Kasumi-1 (cell line): ENCODE measurements around the gene CPLANE1.

Experiments
- DNase-seq, 2 experiments: peaks; one replicate each; lab custom pipeline; 2025; lab: John Stamatoyannopoulos, UW

The CPLANE1 gene

DNA sequence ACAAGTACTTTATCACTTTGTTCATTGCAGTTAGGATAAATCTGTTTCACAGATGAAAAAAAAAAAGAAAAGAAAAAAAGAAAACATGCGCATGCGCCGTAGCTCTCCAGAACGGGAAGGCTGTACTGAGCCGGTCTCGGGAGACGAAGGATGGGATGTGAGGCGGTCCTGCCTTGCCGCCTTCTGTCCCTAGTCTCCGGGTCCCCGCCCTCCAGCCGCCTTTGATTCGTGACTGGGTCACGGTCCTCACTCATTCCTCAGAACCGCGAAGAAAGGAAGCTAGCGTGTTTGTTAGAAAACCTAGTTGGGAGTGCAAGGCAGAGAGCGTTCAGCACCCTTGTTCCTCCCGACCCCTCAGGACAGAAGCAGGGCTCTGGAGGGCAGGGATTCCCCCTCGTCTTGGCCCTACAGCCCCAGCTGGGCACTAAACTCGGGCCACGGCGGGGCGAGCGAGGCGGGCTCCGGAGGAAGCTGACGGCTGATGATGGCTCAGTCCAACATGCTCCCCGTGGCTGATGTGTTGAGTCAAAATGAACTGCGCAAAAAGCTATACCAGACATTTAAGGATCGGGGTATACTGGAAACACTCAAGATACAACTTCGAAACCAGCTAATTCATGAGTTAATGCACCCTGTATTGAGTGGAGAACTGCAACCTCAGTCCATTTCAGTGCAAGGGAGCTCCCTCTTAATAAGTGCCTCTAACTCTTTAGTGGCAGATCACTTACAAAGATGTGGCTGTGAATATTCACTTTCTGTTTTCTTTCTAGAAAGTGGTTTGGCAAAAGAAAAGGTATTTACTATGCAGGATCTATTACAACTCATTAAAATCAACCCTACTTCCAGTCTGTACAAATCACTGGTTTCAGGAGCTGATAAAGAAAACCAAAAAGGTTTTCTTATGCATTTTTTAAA lies 40.0 kb downstream of the CPLANE1 start:
- no peak for DNase-seq

DNA sequence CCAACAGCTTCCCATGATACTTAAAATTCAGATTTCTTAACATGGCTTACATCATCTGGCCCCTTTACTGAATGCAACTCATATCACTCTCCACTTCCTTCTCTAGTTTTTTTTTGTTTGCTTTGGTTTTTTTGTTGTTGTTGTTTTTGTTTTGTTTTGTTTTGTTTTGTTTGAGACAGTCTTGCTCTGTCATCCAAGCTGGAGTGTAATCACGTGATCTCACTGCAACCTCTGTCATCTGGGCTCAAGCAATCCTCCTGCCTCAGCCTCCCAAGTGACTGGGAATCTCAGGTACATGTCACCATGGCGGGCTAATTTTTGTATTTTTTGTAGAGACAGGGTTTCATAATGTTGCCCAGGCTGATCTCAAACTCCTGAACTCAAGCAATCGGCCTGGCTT lies 41.4 kb downstream of the CPLANE1 start:
- DNase-seq: no peak

DNA sequence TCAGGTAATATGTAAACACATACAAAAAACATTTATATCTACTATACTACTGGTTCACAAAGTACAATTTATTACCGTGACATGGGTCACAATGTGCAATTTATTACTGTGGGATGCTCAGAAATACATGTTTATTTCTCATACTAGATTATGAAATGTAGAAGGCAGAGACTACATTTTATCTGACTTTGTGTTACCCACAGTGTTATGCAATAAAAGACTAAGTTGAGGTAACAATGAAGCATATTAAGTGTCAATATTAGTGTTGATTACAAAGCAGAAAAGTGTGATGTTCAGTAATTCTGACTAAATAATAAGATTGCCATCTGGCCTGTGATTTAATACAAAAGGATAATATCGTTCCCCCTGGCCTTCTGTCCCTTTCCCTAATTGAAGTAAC lies 42.4 kb downstream of the CPLANE1 start:
- no peak for DNase-seq

GRCh38 chr5:37198842-37199241 lies 50.3 kb downstream of the CPLANE1 start:
- DNase-seq: no peak

DNA sequence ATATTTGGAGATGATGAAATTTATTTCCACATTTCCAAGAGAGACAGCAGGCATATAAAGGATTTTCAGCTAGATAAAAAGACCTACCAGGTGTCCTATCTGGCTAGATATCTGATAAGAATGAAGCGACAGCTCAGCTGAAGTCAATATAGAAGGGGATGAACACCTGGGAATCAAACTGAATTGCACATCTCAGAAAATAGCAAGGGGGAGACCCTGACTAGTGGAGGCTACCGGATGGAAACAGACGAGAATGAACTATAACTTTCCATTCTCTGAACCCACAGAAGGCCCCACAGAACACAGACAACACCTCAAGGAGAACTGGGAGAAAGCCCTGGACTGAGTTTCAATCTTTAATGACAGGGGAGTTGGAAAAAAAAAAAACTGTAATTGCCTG lies 51.1 kb downstream of the CPLANE1 start:
- DNase-seq: no peak

DNA sequence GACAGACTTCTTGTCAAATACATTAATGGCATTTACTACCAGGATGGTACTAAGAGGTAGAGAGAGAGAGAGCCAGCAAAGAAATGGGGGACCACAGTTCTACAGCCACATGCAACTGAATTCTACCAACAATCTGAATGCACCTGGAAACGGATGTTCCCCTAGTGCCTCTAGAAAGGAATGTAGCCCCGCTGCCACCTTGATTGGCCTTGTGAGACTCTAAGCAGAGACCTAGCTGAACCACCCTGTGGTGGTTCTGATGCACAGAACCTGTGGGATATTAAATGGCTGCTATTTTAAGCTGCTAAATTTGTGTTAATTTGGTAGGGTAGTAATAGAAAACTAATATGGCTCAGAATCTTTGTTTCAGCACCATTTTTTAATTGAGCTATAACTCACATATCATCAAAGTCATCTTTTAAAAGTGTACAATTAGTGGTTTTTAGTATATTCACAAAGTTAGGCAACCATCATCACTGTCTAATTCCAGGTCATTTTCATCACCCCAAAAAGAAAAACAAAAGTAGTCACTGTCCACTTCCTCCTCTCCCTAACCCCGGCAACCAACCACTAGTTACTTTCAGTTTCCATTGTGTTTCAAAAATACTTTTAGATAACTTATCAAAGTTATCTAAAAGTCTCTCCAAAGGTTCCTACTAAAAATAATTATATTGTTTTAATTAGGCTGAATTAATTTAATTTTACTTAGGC lies 51.7 kb downstream of the CPLANE1 start:
- peak; percentile 24 to 27 for DNase-seq

GRCh38 chr5:37190592-37190991 lies 58.6 kb downstream of the CPLANE1 start:
- no peak for DNase-seq

DNA sequence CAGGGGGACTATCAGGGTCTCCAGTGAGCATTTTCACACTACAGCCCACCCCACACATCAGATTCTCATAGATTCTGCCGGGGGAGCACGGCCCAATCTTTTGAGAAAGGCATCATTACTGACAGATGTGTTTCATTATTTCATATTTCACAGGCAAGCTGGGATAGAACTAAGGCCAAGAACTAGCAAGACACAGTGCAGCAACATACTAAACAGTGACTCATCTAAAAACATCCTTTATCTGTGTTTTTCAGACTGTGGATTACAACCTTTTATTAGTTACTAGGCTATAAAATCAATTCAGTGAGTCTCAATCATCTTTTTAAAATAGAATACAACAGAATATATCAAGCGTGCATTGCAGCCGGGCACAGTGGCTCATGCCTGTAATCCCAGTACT lies 59.8 kb downstream of the CPLANE1 start:
- DNase-seq: no peak

DNA sequence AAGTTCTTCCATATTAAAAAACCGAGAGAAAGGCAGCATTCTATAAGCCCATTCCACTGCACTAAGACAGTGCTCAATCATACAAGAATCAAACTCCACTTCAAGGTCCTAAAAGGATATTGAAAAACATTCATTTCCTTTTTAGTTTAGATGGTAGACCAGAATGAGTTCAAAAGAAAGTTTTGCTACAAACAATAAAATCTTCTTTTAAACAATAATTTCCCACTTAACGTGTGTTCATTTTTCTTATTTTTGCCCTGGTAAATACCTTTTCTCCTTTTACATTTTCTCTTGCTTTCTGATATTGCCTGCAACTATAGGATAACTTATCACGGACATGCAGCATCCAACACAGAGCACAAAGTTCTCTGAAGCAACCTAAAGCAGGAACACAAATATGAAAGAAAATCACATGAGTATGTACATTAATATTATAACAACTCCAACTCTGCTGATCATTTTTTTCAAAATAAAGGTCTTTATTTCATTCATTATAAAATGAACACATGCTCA lies 61.7 kb downstream of the CPLANE1 start:
- DNase-seq: no peak

DNA sequence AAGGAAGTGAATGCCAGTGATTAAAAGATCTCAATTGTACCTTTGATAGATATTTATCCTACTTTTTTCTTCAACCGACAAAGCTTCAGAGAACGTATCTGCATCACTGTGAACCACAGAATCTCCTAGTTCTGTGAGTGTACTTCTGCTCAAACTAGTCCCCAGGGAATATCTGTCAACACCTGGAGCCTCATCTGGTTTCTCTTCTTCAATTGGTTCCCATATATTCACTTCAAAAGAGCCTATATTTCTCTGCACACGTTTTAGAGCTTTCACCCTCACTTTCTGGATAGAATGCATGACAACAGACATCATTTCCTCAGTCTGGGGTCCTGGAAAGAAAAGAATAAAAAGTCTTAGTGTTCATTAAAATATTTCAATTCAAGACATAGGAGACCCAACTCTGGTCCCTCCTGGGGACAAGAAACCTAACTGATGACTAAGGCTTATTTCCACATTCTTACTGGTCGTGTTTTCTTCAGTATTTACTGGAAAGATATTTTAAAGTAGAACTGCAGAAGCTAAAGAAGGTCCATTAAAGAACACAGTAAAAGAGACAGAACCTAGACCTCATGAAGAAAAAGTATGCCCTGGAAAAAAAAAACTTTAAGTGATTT lies 64.3 kb downstream of the CPLANE1 start:
- no peak for DNase-seq

DNA sequence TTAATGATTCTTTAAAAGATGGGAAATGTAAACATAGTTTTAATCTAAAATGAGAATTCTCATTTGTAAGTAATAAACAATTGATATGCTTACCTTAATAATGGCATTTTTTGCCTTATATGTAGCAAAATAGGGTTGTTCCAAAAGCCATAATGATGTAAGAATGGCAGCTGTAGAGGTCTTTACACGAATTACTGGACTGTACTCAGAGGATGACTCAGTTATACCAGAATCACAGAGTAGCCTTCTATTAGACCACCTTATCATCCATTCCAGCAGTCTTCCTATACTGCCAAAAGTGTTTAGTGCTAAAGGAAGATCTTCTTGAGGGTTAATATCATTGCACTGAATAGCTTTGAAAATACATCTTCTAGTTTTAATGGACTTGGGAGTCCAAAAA lies 66.5 kb downstream of the CPLANE1 start:
- no peak for DNase-seq

DNA sequence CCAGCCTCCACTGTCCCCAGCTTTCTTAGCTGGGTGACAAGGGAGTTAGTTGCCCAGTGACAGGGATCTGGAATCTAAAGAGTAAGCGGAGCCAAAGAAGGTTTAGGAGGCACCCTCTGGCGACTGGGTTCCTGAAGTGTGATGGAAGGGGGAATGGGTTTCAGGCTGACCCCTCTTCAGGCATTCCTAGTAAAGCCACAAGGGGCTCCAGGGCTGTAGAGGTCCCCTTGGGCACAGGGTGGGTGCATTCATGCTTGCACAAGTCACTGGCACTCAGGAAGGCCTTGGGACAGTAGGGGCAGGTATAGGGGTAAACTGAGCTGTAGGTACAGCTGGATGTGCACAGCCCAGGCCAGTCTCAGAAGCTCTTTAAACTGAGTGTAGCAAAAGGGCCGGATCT lies 74.2 kb downstream of the CPLANE1 start:
- no peak for DNase-seq

GRCh38 chr5:37172957-37173356 lies 76.2 kb downstream of the CPLANE1 start:
- DNase-seq: no peak

DNA sequence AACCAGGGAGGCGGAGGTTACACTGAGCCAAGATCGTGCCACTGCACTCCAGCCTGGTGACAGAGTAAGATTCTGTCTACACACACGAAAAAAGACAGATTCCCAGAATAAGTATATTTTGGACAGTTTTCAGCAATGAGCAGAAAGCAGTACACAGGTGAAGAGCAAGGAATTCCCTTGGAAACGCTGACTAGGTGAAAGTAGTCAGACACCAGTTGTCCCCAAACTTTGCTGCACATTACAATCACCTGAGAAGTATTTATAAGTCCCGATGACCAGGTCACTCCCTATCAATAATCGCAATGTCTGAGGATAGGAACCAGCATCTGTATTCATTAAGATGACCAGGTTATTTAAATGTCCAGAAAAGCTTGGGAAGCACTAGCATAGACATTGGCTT lies 78.3 kb downstream of the CPLANE1 start:
- no peak for DNase-seq

GRCh38 chr5:37166197-37166596 lies 83.0 kb downstream of the CPLANE1 start:
- DNase-seq: no peak

- DNase-seq: no peak
Observed at GRCh38 chr5:37165761-37166160, 83.4 kb downstream of the CPLANE1 start.

DNA sequence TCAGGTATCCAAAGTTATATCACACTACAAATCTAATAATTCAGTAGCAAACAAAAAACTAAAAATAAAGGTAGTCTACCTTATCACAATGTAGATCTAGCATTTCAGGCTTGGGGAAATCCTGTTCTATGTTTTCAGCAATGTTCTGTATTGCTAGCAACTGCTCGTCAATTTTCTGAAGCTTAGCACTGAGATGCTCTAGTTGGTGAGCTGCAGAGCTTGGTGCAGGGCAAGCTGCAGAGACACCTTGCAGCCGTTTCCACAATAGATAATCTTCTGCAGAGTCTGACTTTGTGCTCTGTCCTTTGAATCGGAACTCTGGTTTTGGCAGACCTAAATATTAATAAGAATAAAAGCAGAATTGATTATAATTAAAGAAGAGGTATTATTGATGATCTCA lies 95.5 kb downstream of the CPLANE1 start:
- no peak for DNase-seq

GRCh38 chr5:37146896-37147295 lies 102.3 kb downstream of the CPLANE1 start:
- no peak for DNase-seq

DNA sequence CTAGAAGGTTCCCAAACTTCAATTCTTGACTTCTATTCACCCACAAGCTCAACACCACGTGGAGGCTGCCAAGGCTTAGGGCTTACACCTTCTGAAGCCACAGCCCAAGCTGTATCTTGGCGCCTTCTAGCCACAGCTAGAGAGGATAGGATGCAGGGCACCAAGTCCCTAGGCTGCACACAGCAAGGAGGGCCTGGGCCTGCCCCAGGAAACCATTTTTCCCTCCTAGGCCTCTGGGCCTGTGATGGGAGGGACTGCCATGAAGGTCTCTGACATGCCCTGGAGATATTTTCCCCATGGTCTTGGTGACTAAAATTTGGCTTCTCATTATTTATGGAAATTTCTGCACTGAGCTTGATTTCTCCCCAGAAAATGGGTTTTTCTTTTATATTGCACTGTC lies 112.5 kb downstream of the CPLANE1 start:
- no peak for DNase-seq

DNA sequence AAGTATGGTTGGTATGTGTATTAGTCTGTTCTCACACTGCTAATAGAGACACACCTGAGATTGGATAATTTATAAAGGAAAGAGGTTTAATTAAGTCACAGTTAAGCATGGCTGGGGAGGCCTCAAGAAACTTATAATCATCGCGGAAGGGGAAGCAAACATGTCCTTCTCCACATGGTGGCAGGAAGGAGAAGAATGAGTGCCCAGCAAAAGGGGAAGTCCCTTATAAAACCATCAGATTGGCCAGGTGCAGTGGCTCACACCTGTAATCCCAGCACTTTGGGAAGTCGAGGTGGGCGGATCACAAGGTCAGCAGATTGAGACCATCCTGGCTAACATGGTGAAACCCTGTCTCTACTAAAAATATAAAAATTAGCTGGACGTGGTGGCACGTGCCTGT lies 113.9 kb downstream of the CPLANE1 start:
- DNase-seq: peak in 1 of 2 experiments; percentile 2

- DNase-seq: no peak
Observed at GRCh38 chr5:37133939-37134338, 115.2 kb downstream of the CPLANE1 start.

- DNase-seq: no peak
Observed at GRCh38 chr5:37132646-37133045, 116.5 kb downstream of the CPLANE1 start.

- DNase-seq: peak in 1 of 2 experiments; percentile 6
Observed at GRCh38 chr5:37121465-37121864, 127.7 kb downstream of the CPLANE1 start.
